ENCODE results near the gene SOX6. TPM values are rescaled to one million over a fixed set of nuclear protein-coding genes. Genes with fewer than 3 reads are reported as not detected.

Gene SOX6
- total RNA-seq, 1 experiment from 2014 or later = 5.1 TPM

GRCh38 chr11:16301462-16301861 is 54.9 kb downstream of the SOX6 start:
- intact Hi-C loops (cut with micrococcal nuclease; ENCODE audit: unreplicated experiment) = loop anchor here (10.0 kb wide), 1 partner anchor 647 kb away; no protein-coding TSS in a partner anchor

GRCh38 chr11:16299884-16300782 is 56.2 kb downstream of the SOX6 start:
- no peaks in the 10 kb centered on the region for H3K27me3 ChIP-seq (ENCODE audit: insufficient read depth, low read depth)
- H4K20me1 ChIP-seq (ENCODE audit: insufficient read depth) = no peaks in the 10 kb centered on the region
- TF ChIP-seq CTCF (conservative IDR thresholded peaks at IDR 0.05) (no peak), EZH2 (IDR thresholded peaks at IDR 0.05; ENCODE audit: low read depth) (no peak)
- H3K79me2 ChIP-seq (ENCODE audit: low read depth) = no peaks in the 10 kb centered on the region
- no peaks in the 10 kb centered on the region for H3K9me2 ChIP-seq (ENCODE audit: insufficient read depth)
- no peak overlapping the region for H3K27ac ChIP-seq
- DNase-seq = no peak
- no peak overlapping the region for H3K4me3 ChIP-seq
- no TSS peak for BruUV-seq (replicated peaks)
- H3K36me3 ChIP-seq (ENCODE audit: low read depth) = no peaks in the 10 kb centered on the region
- H3K4me2 ChIP-seq = no peak overlapping the region
- intact Hi-C loops (cut with micrococcal nuclease; ENCODE audit: unreplicated experiment) = loop anchor here (10.0 kb wide), 1 partner anchor 645 kb away; no protein-coding TSS in a partner anchor
- CTCF ChIA-PET = interaction anchor here (0.6 kb wide), 1 partner anchor 430 kb away, joined by 3 read pairs; no protein-coding TSS in a partner anchor
- no peaks in the 10 kb centered on the region for H3F3A ChIP-seq (ENCODE audit: insufficient read depth, low read depth)
- no peaks in the 10 kb centered on the region for H3K4me1 ChIP-seq (replicated peaks; ENCODE audit: insufficient read depth)
- H2AFZ ChIP-seq = no peak overlapping the region
- no peaks in the 10 kb centered on the region for H3K9me3 ChIP-seq (ENCODE audit: insufficient read depth, low read depth)
- POLR2A ChIA-PET (ENCODE audit: unreplicated experiment) = no interaction called here

More at GRCh38 chr11:16301462-16301861, 54.9 kb downstream of the SOX6 start:
- no peaks in the 10 kb centered on the region for H3K4me1 ChIP-seq (replicated peaks; ENCODE audit: insufficient read depth)
- H3K9me2 ChIP-seq (ENCODE audit: insufficient read depth) = no peaks in the 10 kb centered on the region
- H3F3A ChIP-seq (ENCODE audit: insufficient read depth, low read depth) = no peaks in the 10 kb centered on the region
- no peaks in the 10 kb centered on the region for H3K36me3 ChIP-seq (ENCODE audit: low read depth)
- ChIA-PET POLR2A (ENCODE audit: unreplicated experiment) (no interaction called here), CTCF (no interaction called here)
- TF ChIP-seq CTCF (conservative IDR thresholded peaks at IDR 0.05) (no peak), EZH2 (IDR thresholded peaks at IDR 0.05; ENCODE audit: low read depth) (no peak)
- no peaks in the 10 kb centered on the region for H4K20me1 ChIP-seq (ENCODE audit: insufficient read depth)
- H3K79me2 ChIP-seq (ENCODE audit: low read depth) = no peaks in the 10 kb centered on the region
- H3K9me3 ChIP-seq (ENCODE audit: insufficient read depth, low read depth) = no peaks in the 10 kb centered on the region
- H2AFZ ChIP-seq = no peak overlapping the region
- no peak overlapping the region for H3K4me3 ChIP-seq
- H3K27me3 ChIP-seq (ENCODE audit: insufficient read depth, low read depth) = no peaks in the 10 kb centered on the region
- no peak overlapping the region for H3K4me2 ChIP-seq
- no peak overlapping the region for H3K27ac ChIP-seq
- no peak for DNase-seq
- BruUV-seq (replicated peaks) = no TSS peak

- H3K36me3 ChIP-seq (ENCODE audit: low read depth) = no peaks in the 10 kb centered on the region
- no peak overlapping the region for H3K4me2 ChIP-seq
- H2AFZ ChIP-seq = no peak overlapping the region
- H3K9me3 ChIP-seq (ENCODE audit: insufficient read depth, low read depth) = no peaks in the 10 kb centered on the region
- intact Hi-C loops (cut with micrococcal nuclease; ENCODE audit: unreplicated experiment) = no loop called here
- ChIA-PET CTCF (interaction anchor here (0.6 kb wide), 1 partner anchor 18 kb away, joined by 3 read pairs; no protein-coding TSS in a partner anchor), POLR2A (ENCODE audit: unreplicated experiment) (no interaction called here)
- BruUV-seq (replicated peaks) = no TSS peak
- H3K27me3 ChIP-seq (ENCODE audit: insufficient read depth, low read depth) = no peaks in the 10 kb centered on the region
- no peak overlapping the region for H3K4me3 ChIP-seq
- H3K27ac ChIP-seq = no peak overlapping the region
- H4K20me1 ChIP-seq (ENCODE audit: insufficient read depth) = no peaks in the 10 kb centered on the region
- H3K9me2 ChIP-seq (ENCODE audit: insufficient read depth) = no peaks in the 10 kb centered on the region
- DNase-seq = no peak
- no peak for TF ChIP-seq CTCF (conservative IDR thresholded peaks at IDR 0.05)
- TF ChIP-seq EZH2 (IDR thresholded peaks at IDR 0.05; ENCODE audit: low read depth) = no peak
- no peaks in the 10 kb centered on the region for H3K79me2 ChIP-seq (ENCODE audit: low read depth)
- no peaks in the 10 kb centered on the region for H3K4me1 ChIP-seq (replicated peaks; ENCODE audit: insufficient read depth)
- H3F3A ChIP-seq (ENCODE audit: insufficient read depth, low read depth) = no peaks in the 10 kb centered on the region
Measured at GRCh38 chr11:16299390-16299789, 57.0 kb downstream of the SOX6 start.
